WTC11 (cell line): ENCODE measurements around the gene KRTAP10-2. TPM values are rescaled to one million over a fixed set of nuclear protein-coding genes. Genes with fewer than 3 reads are reported as not detected.
A peak's percentile ranks its signal among the peaks of the same experiment; 100 is the strongest.
"Not testable (repeated sequence)": the region's sequence is repeated elsewhere in the genome, so short reads cannot be mapped to it uniquely, and the experiment has no call there.

ENCODE experiments used
- ATAC-seq: fragments of 200-7000 bp; cut with Tn5 transposase; 2 replicates; pipeline ENCODE4 v1.10.0; 2021; ENCODE audit warnings: mild to moderate bottlenecking, moderate library complexity
- Bru-seq: library from RNA; stranded (reverse); fragments of 400-500 nt; gene quantifications from one replicate; lab custom pipeline; 2021; lab: Mats Ljungman, UMichigan
- CTCF ChIA-PET: fragments of 300-600 bp; sonication (Branson Sonifier 250); formaldehyde crosslinking; loops from one replicate; lab custom pipeline; 2021; ENCODE audit warnings: antibody characterized with exemption; lab: Charles Lee
- POLR2A ChIA-PET: fragments of 350-600 bp; sonication (Branson Sonifier 250); formaldehyde crosslinking; loops from one replicate; lab custom pipeline; 2021; ENCODE audit warnings: antibody characterized with exemption; lab: Charles Lee
- DNase-seq: peaks from one replicate; pipeline ENCODE4 v3.0.0; 2021; ENCODE audit warnings: low spot score
- H3K27ac Mint-ChIP-seq: 2 replicates; pipeline ENCODE4 v1.8.0; 2021; ENCODE audit warnings: mixed read lengths
- H3K27me3 Mint-ChIP-seq: 2 replicates; pipeline ENCODE4 v1.8.0; 2021; ENCODE audit warnings: low read depth, mild to moderate bottlenecking, moderate library complexity, mixed read lengths
- H3K36me3 Mint-ChIP-seq: 2 replicates; pipeline ENCODE4 v1.8.0; 2021; ENCODE audit warnings: mixed read lengths
- H3K4me1 Mint-ChIP-seq: 2 replicates; pipeline ENCODE4 v1.8.0; 2022; ENCODE audit warnings: mixed read lengths
- H3K4me3 Mint-ChIP-seq: 2 replicates; pipeline ENCODE4 v1.8.0; 2021; ENCODE audit warnings: mild to moderate bottlenecking, moderate library complexity, mixed read lengths
- H3K9me3 Mint-ChIP-seq: 2 replicates; pipeline ENCODE4 v1.8.0; 2021; ENCODE audit warnings: mixed read lengths
- CTCF ChIP-seq: fragments of 200-600 bp; IDR thresholded peaks from 2 replicates; pipeline ENCODE4 v1.8.0; 2022; ENCODE audit warnings: antibody characterized with exemption
- ERG ChIP-seq: fragments of 250-450 bp; sonication (Bioruptor Pico); IDR thresholded peaks from 2 replicates; pipeline ENCODE4 v1.8.0; 2021; ENCODE audit warnings: mild to moderate bottlenecking
- ESRRA ChIP-seq: sonication (generic); formaldehyde crosslinking; IDR thresholded peaks from 2 replicates; pipeline ENCODE4 v1.8.1; 2022; ENCODE audit warnings: mild to moderate bottlenecking, missing genetic modification reagents, borderline replicate concordance
- FOXJ3 ChIP-seq: sonication (generic); formaldehyde crosslinking; IDR thresholded peaks from 2 replicates; pipeline ENCODE4 v1.9.0; 2021; ENCODE audit warnings: missing genetic modification reagents, mild to moderate bottlenecking, borderline replicate concordance
- IRF2 ChIP-seq: sonication (generic); formaldehyde crosslinking; IDR thresholded peaks from 2 replicates; pipeline ENCODE4 v1.8.0; 2022; ENCODE audit warnings: low read depth, missing genetic modification reagents, borderline replicate concordance
- JAZF1 ChIP-seq: fragments of 250-450 bp; sonication (Bioruptor Pico); IDR thresholded peaks from 2 replicates; pipeline ENCODE4 v1.9.0; 2021; ENCODE audit warnings: moderate library complexity, mild to moderate bottlenecking, inconsistent platforms
- PRRX2 ChIP-seq: fragments of 250-450 bp; sonication (Bioruptor Pico); IDR thresholded peaks from 2 replicates; pipeline ENCODE4 v1.8.0; 2021; ENCODE audit warnings: mild to moderate bottlenecking
- RELA ChIP-seq: sonication (generic); formaldehyde crosslinking; IDR thresholded peaks from 2 replicates; pipeline ENCODE4 v1.8.1; 2022; ENCODE audit warnings: missing genetic modification reagents, mild to moderate bottlenecking, borderline replicate concordance
- SMAD4 ChIP-seq: sonication (generic); formaldehyde crosslinking; IDR thresholded peaks from 2 replicates; pipeline ENCODE4 v1.8.0; 2022; ENCODE audit warnings: mild to moderate bottlenecking, missing genetic modification reagents
- long read RNA-seq, 3 experiments: library from RNA in 1 of 3; library from capped mRNA in 1 of 3; library from polyadenylated mRNA in 1 of 3; unstranded in 2 of 3; stranded (forward) in 1 of 3; transcript quantifications; one replicate each; pipeline ENCODE4 v2.0.0, GENCODE V29; 2021
- total RNA-seq: library from RNA; stranded (reverse); gene quantifications from 3 replicates; pipeline ENCODE4 v1.2.3, GENCODE V29; 2021
- TF ChIP-seq, protein P1 (sequence below): fragments of 250-450 bp; sonication (Bioruptor Pico); IDR thresholded peaks from 2 replicates; pipeline ENCODE4 v1.9.0; 2021; ENCODE audit warnings: mild to moderate bottlenecking
- TF ChIP-seq, protein P2 (sequence below): sonication (generic); formaldehyde crosslinking; IDR thresholded peaks from 2 replicates; pipeline ENCODE4 v1.8.0; 2022; ENCODE audit warnings: mild to moderate bottlenecking, missing genetic modification reagents

Gene KRTAP10-2, protein sequence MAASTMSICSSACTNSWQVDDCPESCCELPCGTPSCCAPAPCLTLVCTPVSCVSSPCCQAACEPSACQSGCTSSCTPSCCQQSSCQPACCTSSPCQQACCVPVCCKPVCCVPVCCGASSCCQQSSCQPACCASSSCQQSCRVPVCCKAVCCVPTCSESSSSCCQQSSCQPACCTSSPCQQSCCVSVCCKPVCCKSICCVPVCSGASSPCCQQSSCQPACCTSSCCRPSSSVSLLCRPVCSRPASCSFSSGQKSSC
- 0.16 TPM in 1 of 3 replicates, not detected in the others for total RNA-seq
- Bru-seq, nascent RNA, result not detected
- long read RNA-seq, experiment 1, result 0 reads
- long read RNA-seq, experiment 2, result 0 reads
- long read RNA-seq, experiment 3, result 0 reads

GRCh38 chr21:44551340-44551961, at the start of gene KRTAP10-2:
Gene KRTAP10-2 (minus strand): TSS chr21:44551505. CDS start chr21:44551458, 47 bp downstream.
- Mint-ChIP-seq H3K4me3 (no peak within 1 kb of the TSS), H3K27me3 (peaks cover 5% of the 10 kb centered on the region; the same call in 1 of the 2 replicates), H3K27ac (0 out of 2 replicates have a peak within 1 kb of the TSS, but pooled peaks have one; percentile 25), H3K36me3 (peaks cover 8% of the 10 kb centered on the region), H3K9me3 (peaks cover 14% of the 10 kb centered on the region), H3K4me1 (peaks cover 51% of the 10 kb centered on the region)
- POLR2A ChIA-PET, result no interaction called here
- ATAC-seq, result no peak
- DNase-seq, result peak; percentile 7
- CTCF ChIA-PET, result interaction anchor here (1.2 kb wide), 1 partner anchor 135 kb away, joined by 3 read pairs; no protein-coding TSS in a partner anchor
- TF ChIP-seq RELA (CRISPR knock-in tag) (no peak), PRRX2 (CRISPR knock-in tag) (no peak), FOXJ3 (no peak), ERG (CRISPR knock-in tag) (no peak), JAZF1 (CRISPR knock-in tag) (no peak), CTCF (no peak), ESRRA (no peak), SMAD4 (CRISPR knock-in tag) (no peak), IRF2 (no peak)
- TF ChIP-seq, protein P1, sequence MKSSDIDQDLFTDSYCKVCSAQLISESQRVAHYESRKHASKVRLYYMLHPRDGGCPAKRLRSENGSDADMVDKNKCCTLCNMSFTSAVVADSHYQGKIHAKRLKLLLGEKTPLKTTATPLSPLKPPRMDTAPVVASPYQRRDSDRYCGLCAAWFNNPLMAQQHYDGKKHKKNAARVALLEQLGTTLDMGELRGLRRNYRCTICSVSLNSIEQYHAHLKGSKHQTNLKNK (CRISPR knock-in tag), result no peak
- TF ChIP-seq, protein P2, sequence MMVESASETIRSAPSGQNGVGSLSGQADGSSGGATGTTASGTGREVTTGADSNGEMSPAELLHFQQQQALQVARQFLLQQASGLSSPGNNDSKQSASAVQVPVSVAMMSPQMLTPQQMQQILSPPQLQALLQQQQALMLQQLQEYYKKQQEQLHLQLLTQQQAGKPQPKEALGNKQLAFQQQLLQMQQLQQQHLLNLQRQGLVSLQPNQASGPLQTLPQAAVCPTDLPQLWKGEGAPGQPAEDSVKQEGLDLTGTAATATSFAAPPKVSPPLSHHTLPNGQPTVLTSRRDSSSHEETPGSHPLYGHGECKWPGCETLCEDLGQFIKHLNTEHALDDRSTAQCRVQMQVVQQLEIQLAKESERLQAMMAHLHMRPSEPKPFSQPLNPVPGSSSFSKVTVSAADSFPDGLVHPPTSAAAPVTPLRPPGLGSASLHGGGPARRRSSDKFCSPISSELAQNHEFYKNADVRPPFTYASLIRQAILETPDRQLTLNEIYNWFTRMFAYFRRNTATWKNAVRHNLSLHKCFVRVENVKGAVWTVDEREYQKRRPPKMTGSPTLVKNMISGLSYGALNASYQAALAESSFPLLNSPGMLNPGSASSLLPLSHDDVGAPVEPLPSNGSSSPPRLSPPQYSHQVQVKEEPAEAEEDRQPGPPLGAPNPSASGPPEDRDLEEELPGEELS (CRISPR knock-in tag), result no peak

DNA sequence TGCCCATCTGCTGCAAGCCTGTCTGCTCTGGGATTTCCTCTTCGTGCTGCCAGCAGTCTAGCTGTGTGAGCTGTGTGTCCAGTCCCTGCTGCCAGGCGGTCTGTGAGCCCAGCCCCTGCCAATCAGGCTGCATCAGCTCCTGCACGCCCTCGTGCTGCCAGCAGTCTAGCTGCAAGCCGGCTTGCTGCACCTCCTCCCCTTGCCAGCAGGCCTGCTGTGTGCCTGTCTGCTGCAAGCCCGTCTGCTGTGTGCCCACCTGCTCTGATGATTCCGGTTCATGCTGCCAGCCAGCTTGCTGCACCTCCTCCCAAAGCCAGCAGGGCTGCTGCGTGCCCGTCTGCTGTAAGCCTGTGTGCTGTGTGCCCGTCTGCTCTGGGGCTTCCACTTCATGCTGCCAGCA, 49.8 kb upstream of the KRTAP10-2 start:
- H3K36me3 Mint-ChIP-seq, H3K4me3 Mint-ChIP-seq, DNase-seq, H3K27me3 Mint-ChIP-seq, POLR2A ChIA-PET, H3K27ac Mint-ChIP-seq, ATAC-seq: not testable (repeated sequence)
- Mint-ChIP-seq H3K4me1 (peaks cover 31% of the 10 kb centered on the region), H3K9me3 (peaks cover 18% of the 10 kb centered on the region)
- CTCF ChIA-PET, result interaction anchor here (1.1 kb wide), 1 partner anchor 200 kb away, joined by 3 read pairs; no protein-coding TSS in a partner anchor

DNA sequence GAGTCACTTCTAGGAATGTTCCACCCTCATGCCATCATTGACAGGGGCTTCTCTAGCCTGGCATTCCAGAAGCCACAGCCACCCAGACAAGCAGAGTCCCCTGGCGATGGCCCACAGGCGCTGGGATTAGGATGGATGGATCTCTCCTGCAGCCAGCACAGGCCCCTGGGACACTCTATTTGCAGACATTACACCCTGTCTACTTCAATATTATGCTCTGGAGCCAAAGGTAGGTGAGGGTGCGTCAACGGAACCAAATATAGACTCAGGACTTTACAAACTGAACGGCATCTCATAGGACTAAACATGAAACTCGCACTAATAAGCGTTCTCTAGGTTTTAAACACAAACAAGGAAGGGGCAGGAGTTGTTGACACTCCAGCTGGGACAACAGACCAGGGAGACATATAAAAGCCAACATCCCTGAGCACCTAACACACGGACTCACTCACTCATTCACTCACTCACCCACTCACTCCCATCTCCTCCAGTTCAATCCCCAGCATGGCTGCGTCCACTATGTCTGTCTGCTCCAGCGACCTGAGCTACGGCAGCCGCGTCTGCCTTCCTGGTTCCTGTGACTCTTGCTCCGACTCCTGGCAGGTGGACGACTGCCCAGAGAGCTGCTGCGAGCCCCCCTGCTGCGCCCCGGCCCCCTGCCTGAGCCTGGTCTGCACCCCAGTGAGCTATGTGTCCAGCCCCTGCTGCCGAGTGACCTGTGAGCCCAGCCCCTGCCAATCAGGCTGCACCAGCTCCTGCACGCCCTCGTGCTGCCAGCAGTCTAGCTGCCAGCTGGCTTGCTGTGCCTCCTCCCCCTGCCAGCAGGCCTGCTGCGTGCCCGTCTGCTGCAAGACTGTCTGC, 49.0 kb upstream of the KRTAP10-2 start, which contains the start of gene KRTAP10-7:
KRTAP10-7 (plus strand) TSS at position 480 of the 861 bp plus-strand sequence; CDS start at position 505, 25 bp downstream.
- H3K9me3 Mint-ChIP-seq, result peaks cover 15% of the 10 kb centered on the region
- DNase-seq, H3K4me3 Mint-ChIP-seq, H3K36me3 Mint-ChIP-seq, POLR2A ChIA-PET, H3K27me3 Mint-ChIP-seq, ATAC-seq: not testable (repeated sequence)
- peaks cover 33% of the 10 kb centered on the region for H3K4me1 Mint-ChIP-seq
- CTCF ChIA-PET, result interaction anchor here (1.1 kb wide), 1 partner anchor 200 kb away, joined by 3 read pairs; no protein-coding TSS in a partner anchor
- H3K27ac Mint-ChIP-seq, result peak within 1 kb of the TSS; percentile 17; the same call in 1 of the 2 replicates
